K562 (cell line): ENCODE measurements around the gene MEAK7. TPM values are rescaled to one million over a fixed set of nuclear protein-coding genes. Genes with fewer than 3 reads are reported as not detected.

ENCODE experiments used
- ATAC-seq: fragments of 200-7000 bp; cut with Tn5 transposase; 3 replicates; pipeline ENCODE4 v1.9.1; 2020; ENCODE audit warnings: moderate library complexity
- BruUV-seq: library from RNA; stranded (reverse); fragments of 400-500 nt; replicated peaks from 2 replicates; lab custom pipeline; 2021; lab: Mats Ljungman, UMichigan
- CTCF ChIA-PET: fragments of 300-600 bp; formaldehyde crosslinking; extraction: SDS; loops from one replicate; lab custom pipeline; 2021; ENCODE audit warnings: low intra/inter-chr PET ratio; lab: Yijun Ruan, JAX
- POLR2A ChIA-PET: fragments of 300-600, 350-650 bp; sonication (Branson Sonifier 250); formaldehyde crosslinking; extraction: SDS; loops from one replicate; lab custom pipeline; 2021; ENCODE audit warnings: antibody characterized with exemption, inconsistent platforms; lab: Yijun Ruan, JAX
- DNase-seq, 4 experiments: peaks; one replicate each; pipeline versions ENCODE4 v3.0.0 to v3.0.0-alpha.2; 2011 to 2018; ENCODE audit warnings: low spot score in 3 of 4, mixed read lengths in 3 of 4; ENCODE audit errors: extremely low read depth in 1 of 4
- FAIRE-seq: peaks from 2 replicates; lab custom pipeline; 2011; peaks lifted over from hg19 to GRCh38; lab: Jason Lieb, UNC
- H2AFZ ChIP-seq: 2 replicates; pipeline ENCODE4 v1.6.0; 2011; ENCODE audit warnings: low read depth, low read length, control low read depth, inconsistent platforms
- H3K27ac ChIP-seq: fragments of 200-600 bp; 3 replicates; pipeline ENCODE4 v1.8.0; 2011; ENCODE audit warnings: low read depth, mild to moderate bottlenecking, control low read depth, inconsistent platforms, low read length, moderate library complexity, mixed read lengths; ENCODE audit errors: extremely low read depth
- H3K27me3 ChIP-seq, 2 experiments: fragments of 300-600 bp in 1 of 2; 2 replicates in 1 of 2; 3 replicates in 1 of 2; pipeline versions ENCODE4 v1.6.0 to v1.8.0; 2011; ENCODE audit warnings: inconsistent platforms in 2 of 2, low read length in 2 of 2, mild to moderate bottlenecking in 1 of 2, mixed read lengths in 1 of 2, moderate library complexity in 1 of 2; ENCODE audit not compliant: control insufficient read depth in 2 of 2, insufficient read depth in 2 of 2
- H3K36me3 ChIP-seq: fragments of 300-600 bp; 3 replicates; pipeline ENCODE4 v1.8.0; 2011; ENCODE audit warnings: mild to moderate bottlenecking, low read length, inconsistent platforms; ENCODE audit not compliant: control insufficient read depth, insufficient read depth
- H3K4me1 ChIP-seq, 2 experiments: fragments of 200-600 bp in 1 of 2; replicated peaks in 1 of 2; 2 replicates in 1 of 2; 3 replicates in 1 of 2; pipeline versions ENCODE4 v1.5.1 to v1.8.0; 2011; ENCODE audit warnings: inconsistent platforms in 2 of 2, low read length in 2 of 2, mild to moderate bottlenecking in 1 of 2, mixed read lengths in 1 of 2, moderate library complexity in 1 of 2; ENCODE audit not compliant: control insufficient read depth in 2 of 2, insufficient read depth in 2 of 2
- H3K4me2 ChIP-seq: 2 replicates; pipeline ENCODE4 v1.6.1; 2011; ENCODE audit warnings: low read length, control low read depth, inconsistent platforms, mixed read lengths; ENCODE audit not compliant: insufficient read depth
- H3K4me3 ChIP-seq: fragments of 200-600 bp; sonication (generic), shearing (Covaris generic); 2 replicates; pipeline ENCODE4 v1.5.1; 2016; ENCODE audit warnings: control low read depth, inconsistent platforms
- H3K79me2 ChIP-seq: fragments of 200-600 bp; 3 replicates; pipeline ENCODE4 v1.8.0; 2011; ENCODE audit warnings: low read length, inconsistent platforms; ENCODE audit not compliant: control insufficient read depth, insufficient read depth
- H3K9ac ChIP-seq, 2 experiments: 2 replicates each; pipeline versions ENCODE4 v1.6.0 to v1.6.1; 2011; ENCODE audit warnings: low read depth in 2 of 2, low read length in 2 of 2, control low read depth in 1 of 2, inconsistent platforms in 1 of 2, mild to moderate bottlenecking in 1 of 2, mixed read lengths in 1 of 2; ENCODE audit not compliant: insufficient read depth in 1 of 2
- H3K9me1 ChIP-seq: one replicate; pipeline ENCODE4 v1.6.0; 2011; ENCODE audit warnings: inconsistent platforms, mild to moderate bottlenecking, low read length, moderate library complexity; ENCODE audit not compliant: control insufficient read depth, insufficient read depth
- H3K9me3 ChIP-seq: replicated peaks from 2 replicates; pipeline ENCODE4 v1.5.1; 2011; ENCODE audit warnings: low read depth, low read length, inconsistent platforms; ENCODE audit not compliant: control insufficient read depth, insufficient read depth
- H4K20me1 ChIP-seq: replicated peaks from 2 replicates; pipeline ENCODE4 v1.6.1; 2011; ENCODE audit warnings: low read length, inconsistent platforms, mixed read lengths; ENCODE audit not compliant: control insufficient read depth, insufficient read depth
- AFF4 ChIP-seq: sonication (generic); formaldehyde crosslinking; IDR thresholded peaks from 2 replicates; pipeline ENCODE4 v1.8.0; 2023; ENCODE audit warnings: mild to moderate bottlenecking, missing genetic modification reagents
- C11orf30 ChIP-seq: fragments of 450-650 bp; IDR thresholded peaks from 2 replicates; pipeline ENCODE4 v1.6.1; 2016; ENCODE audit warnings: low read depth, mild to moderate bottlenecking
- CREB3L1 ChIP-seq: fragments of 450-650 bp; IDR thresholded peaks from 2 replicates; pipeline ENCODE4 v1.6.1; 2014; ENCODE audit warnings: low read depth, mild to moderate bottlenecking, moderate library complexity, borderline replicate concordance
- CTCFL ChIP-seq: IDR thresholded peaks from 2 replicates; pipeline ENCODE4 v1.6.1; 2011; ENCODE audit warnings: borderline replicate concordance, low read depth, mild to moderate bottlenecking, moderate library complexity, low read length; ENCODE audit not compliant: insufficient read depth, poor library complexity, severe bottlenecking
- FOSL1 ChIP-seq: fragments of 200-800 bp; sonication (Bioruptor generic); conservative IDR thresholded peaks from 2 replicates; pipeline ENCODE4 v1.6.1; 2016; ENCODE audit warnings: missing genetic modification characterization, missing compliant biosample characterization
- ILF3 ChIP-seq: fragments of 450-650 bp; IDR thresholded peaks from 2 replicates; pipeline ENCODE4 v1.6.1; 2018; ENCODE audit warnings: antibody characterized with exemption, mild to moderate bottlenecking, moderate library complexity, borderline replicate concordance
- MAFF ChIP-seq: IDR thresholded peaks from 2 replicates; pipeline ENCODE4 v1.6.1; 2012; ENCODE audit warnings: low read length, improper control_type of control experiment
- MED1 ChIP-seq: sonication (generic); formaldehyde crosslinking; IDR thresholded peaks from 2 replicates; pipeline ENCODE4 v1.8.1; 2023; ENCODE audit warnings: missing genetic modification reagents, borderline replicate concordance
- NELFE ChIP-seq: IDR thresholded peaks from 2 replicates; pipeline ENCODE4 v1.6.1; 2011; ENCODE audit warnings: mild to moderate bottlenecking; ENCODE audit not compliant: insufficient read depth, insufficient read length
- NFIC ChIP-seq: fragments of 450-650 bp; IDR thresholded peaks from 2 replicates; pipeline ENCODE4 v1.6.1; 2017; ENCODE audit warnings: mild to moderate bottlenecking, inconsistent platforms
- RHOXF2B ChIP-seq: fragments of 250-450 bp; sonication (Bioruptor Pico); conservative IDR thresholded peaks from 2 replicates; pipeline ENCODE4 v1.5.1; 2021
- TCFL5 ChIP-seq: fragments of 250-450 bp; sonication (Bioruptor Pico); conservative IDR thresholded peaks from 2 replicates; pipeline ENCODE4 v1.6.1; 2021; ENCODE audit warnings: mild to moderate bottlenecking, moderate library complexity, matching md5 sums
- TRIM28 ChIP-seq: fragments of 450-650 bp; IDR thresholded peaks from 2 replicates; pipeline ENCODE4 v1.6.1; 2017
- ZNF253 ChIP-seq: fragments of 250-450 bp; sonication (Bioruptor Pico); conservative IDR thresholded peaks from 2 replicates; pipeline ENCODE4 v1.6.1; 2021; ENCODE audit warnings: mild to moderate bottlenecking
- WGBS: fragments of 100-300 bp; shearing (Covaris generic); methylation state at CpG from one replicate; pipeline ENCODE4 v1.1.6; 2016; ENCODE audit warnings: low coverage, mixed read lengths; ENCODE audit not compliant: insufficient coverage; ENCODE audit errors: missing lambda C conversion rate; 5-methylcytosine and 5-hydroxymethylcytosine counted together
- in situ Hi-C: fragments of 300-500 bp; cut with MboI; formaldehyde crosslinking; loops from 4 replicates; pipeline ENCODE4 v1.15.0; 2018; ENCODE audit warnings: inconsistent platforms, mixed read lengths
- intact Hi-C: fragments of 100-400 bp; cut with micrococcal nuclease; formaldehyde crosslinking; loops from 2 replicates; pipeline ENCODE4 v1.14.2; 2022
- polyA plus RNA-seq, 8 experiments: library from polyadenylated mRNA; depleted of rRNA in 4 of 8; stranded (reverse) in 5 of 8; unstranded in 3 of 8; fragments of >200 nt; fragmentation: Nextera tagmentation in 2 of 8; fragmentation: Illumina TruSeq in 1 of 8; extraction: Ambion mirVana in 2 of 8; extraction: Trizol in 1 of 8; gene quantifications; 2 replicates each; pipeline versions ENCODE4 v1.2.1 to v1.2.3, GENCODE V29; 2011 to 2014; ENCODE audit warnings: inconsistent platforms in 1 of 8, missing spikeins in 1 of 8
- total RNA-seq, 7 experiments: library from RNA; depleted of rRNA in 6 of 7; stranded (reverse); fragments of >200 nt in 6 of 7; fragmentation: Illumina TruSeq in 2 of 7; extraction: Trizol in 2 of 7; gene quantifications; 2 replicates each; pipeline versions ENCODE4 v1.2.1 to v1.2.3, GENCODE V29; 2011 to 2021; ENCODE audit warnings: low replicate concordance in 1 of 7

The MEAK7 gene
- total and polyA plus RNA-seq, 9 of the 15 experiments (the other 6 are each of a cell fraction or from before 2014, with no cell fraction given): 1.4 to 14.5 (median 6.3) TPM

GRCh38 chr16:84478172-84478947, 26.1 kb downstream of the MEAK7 start:
- Histone ChIP-seq H3K9ac (no peak overlapping the region), H3K9me3 (no peaks in the 10 kb centered on the region), H3K4me2 (no peak overlapping the region), H3K4me3 (no peak overlapping the region), H2AFZ (no peak overlapping the region), H3K79me2 (no peaks in the 10 kb centered on the region), H3K9me1 (no peaks in the 10 kb centered on the region), H3K4me1 (peaks cover 0 to 13% of the 10 kb centered on the region in 2 experiments; a peak in 2 of 5 replicates), H4K20me1 (no peaks in the 10 kb centered on the region; the same call in none of the 2 replicates), H3K36me3 (no peaks in the 10 kb centered on the region), H3K27ac (no peak overlapping the region), H3K27me3 (peaks cover 0 to 7% of the 10 kb centered on the region in 2 experiments; a peak in 3 of 5 replicates)
- WGBS: 12% methylated on average over 13 of the region's 13 CpGs
- ChIA-PET POLR2A (interaction anchor here (1.0 to 1.2 kb wide), 2 partner anchors 8 to 36 kb away, joined by 3 read pairs; no protein-coding TSS in a partner anchor), CTCF (interaction anchor here (0.6 kb wide), 2 partner anchors 95 to 308 kb away, joined by 3 to 5 read pairs; no protein-coding TSS in a partner anchor)
- intact Hi-C loops (loop anchor here (5.0 kb wide), 1 partner anchor 651 kb away; no protein-coding TSS in a partner anchor), in situ Hi-C loops (loop anchor here (5.0 kb wide), 1 partner anchor 196 kb away; no protein-coding TSS in a partner anchor)
- BruUV-seq: no TSS peak
- FAIRE-seq (no peak), DNase-seq (peak in 1 of 4 experiments; percentile 18), ATAC-seq (peak; percentile 51)
- TF ChIP-seq TCFL5 (CRISPR knock-in tag) (no peak), RHOXF2B (CRISPR knock-in tag) (no peak), ZNF253 (no peak), MED1 (CRISPR knock-in tag) (no peak), CTCFL (no peak), NFIC (no peak), MAFF (peak; percentile 9; the same call in 1 of the 2 replicates), NELFE (no peak), C11orf30 (peak; percentile 49), TRIM28 (no peak), AFF4 (CRISPR knock-in tag) (no peak), CREB3L1 (peak; percentile 96; the same call in 1 of the 2 replicates), FOSL1 (0 out of 2 replicates have a peak, but pooled peaks have one; percentile 29), ILF3 (no peak)
